ENCODE measurements around the gene EN2. TPM values are rescaled to one million over a fixed set of nuclear protein-coding genes. Genes with fewer than 3 reads are reported as not detected.

The EN2 gene
- total RNA-seq, 1 donor from 2014 or later = not detected

DNA sequence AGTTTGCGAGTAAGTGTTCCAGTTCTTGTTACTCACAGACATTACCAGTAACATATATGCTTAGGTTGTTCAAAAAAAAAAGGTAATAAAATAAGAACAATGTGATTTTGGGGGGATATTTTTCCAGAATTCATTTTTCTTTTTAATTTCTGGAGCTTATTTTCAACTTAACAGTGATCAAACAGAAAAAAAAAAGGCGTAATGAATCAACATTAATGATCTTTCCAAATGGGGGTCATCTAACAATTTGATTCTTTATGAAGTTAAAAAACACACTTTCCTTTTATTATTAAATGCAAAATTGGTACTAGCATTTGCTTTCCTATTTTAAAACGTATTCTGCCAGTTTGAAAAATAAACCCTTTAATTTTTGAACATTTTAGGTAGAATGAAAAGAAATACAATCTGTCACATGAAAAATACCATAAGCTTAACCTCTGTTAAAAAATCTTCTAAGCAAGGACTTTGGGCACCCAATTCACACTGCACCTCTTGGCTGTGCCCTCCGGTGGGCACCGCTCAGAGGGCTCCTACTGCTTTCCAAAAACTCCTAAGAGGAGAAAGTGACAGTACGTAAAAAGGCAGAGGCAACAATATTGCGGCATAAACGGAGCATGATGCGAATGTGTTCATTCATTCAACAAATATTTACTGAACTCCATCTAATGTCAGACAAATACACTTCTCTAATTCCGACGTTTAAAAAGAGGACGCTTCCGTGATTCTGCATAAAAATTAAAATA is 55.8 kb downstream of the EN2 start:
- DNase-seq (ENCODE audit: low read depth) = no peak
- H3K4me3 ChIP-seq (ENCODE audit: low read depth, low read length) = no peak overlapping the region
- TF ChIP-seq, protein P1, sequence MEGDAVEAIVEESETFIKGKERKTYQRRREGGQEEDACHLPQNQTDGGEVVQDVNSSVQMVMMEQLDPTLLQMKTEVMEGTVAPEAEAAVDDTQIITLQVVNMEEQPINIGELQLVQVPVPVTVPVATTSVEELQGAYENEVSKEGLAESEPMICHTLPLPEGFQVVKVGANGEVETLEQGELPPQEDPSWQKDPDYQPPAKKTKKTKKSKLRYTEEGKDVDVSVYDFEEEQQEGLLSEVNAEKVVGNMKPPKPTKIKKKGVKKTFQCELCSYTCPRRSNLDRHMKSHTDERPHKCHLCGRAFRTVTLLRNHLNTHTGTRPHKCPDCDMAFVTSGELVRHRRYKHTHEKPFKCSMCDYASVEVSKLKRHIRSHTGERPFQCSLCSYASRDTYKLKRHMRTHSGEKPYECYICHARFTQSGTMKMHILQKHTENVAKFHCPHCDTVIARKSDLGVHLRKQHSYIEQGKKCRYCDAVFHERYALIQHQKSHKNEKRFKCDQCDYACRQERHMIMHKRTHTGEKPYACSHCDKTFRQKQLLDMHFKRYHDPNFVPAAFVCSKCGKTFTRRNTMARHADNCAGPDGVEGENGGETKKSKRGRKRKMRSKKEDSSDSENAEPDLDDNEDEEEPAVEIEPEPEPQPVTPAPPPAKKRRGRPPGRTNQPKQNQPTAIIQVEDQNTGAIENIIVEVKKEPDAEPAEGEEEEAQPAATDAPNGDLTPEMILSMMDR (conservative IDR thresholded peaks at IDR 0.05; ENCODE audit: low read depth, low read length) = no peak

DNA sequence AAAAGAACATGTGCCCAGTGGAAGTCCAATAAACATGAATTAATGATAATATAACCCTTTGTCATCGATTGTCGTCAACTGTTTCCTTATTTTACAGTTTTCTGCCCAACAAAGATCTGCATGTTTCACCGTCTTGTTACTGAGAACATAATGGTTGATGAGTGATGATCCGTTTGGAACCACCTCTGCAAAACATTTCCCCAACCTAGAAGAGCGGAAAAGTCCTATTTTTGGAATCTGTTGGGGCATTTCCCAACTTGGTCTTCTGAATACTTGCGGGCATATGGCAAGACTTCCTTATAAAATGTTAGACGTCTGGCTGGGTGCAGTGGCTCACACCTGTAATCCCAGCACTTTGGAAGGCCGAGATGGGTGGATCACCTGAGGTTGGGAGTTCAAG is 56.4 kb downstream of the EN2 start:
- H3K4me3 ChIP-seq (ENCODE audit: low read depth, low read length) = no peak overlapping the region
- TF ChIP-seq, protein P1 (conservative IDR thresholded peaks at IDR 0.05; ENCODE audit: low read depth, low read length) = no peak
- DNase-seq (ENCODE audit: low read depth) = no peak

Other genes starting within 250 kb of the EN2 start
- gene INSIG1, start 160.3 kb upstream of the EN2 start, total RNA-seq = 392 and 505 TPM in 2 replicates
- gene CNPY1, start 88.4 kb downstream of the EN2 start, total RNA-seq = not detected in 2 replicates
- 12.3 and 18.0 TPM in 2 replicates for gene RBM33, start 186.5 kb downstream of the EN2 start, total RNA-seq